HepG2 (cell line): ENCODE results near the gene ABCB11. TPM values are rescaled to one million over a fixed set of nuclear protein-coding genes. Genes with fewer than 3 reads are reported as not detected.

Source experiments
- ATAC-seq: fragments of 200-7000 bp; cut with Tn5 transposase; 3 replicates; pipeline ENCODE4 v1.9.1; 2020; ENCODE audit warnings: mild to moderate bottlenecking, moderate library complexity
- BruUV-seq: library from RNA; stranded (reverse); fragments of 400-500 nt; replicated peaks from 2 replicates; lab custom pipeline; 2021; lab: Mats Ljungman, UMichigan
- CTCF ChIA-PET: fragments of 300-600 bp; formaldehyde crosslinking; extraction: SDS; loops from one replicate; lab custom pipeline; 2021; ENCODE audit warnings: low total read pairs, inconsistent platforms, low intra/inter-chr PET ratio; lab: Yijun Ruan, JAX
- POLR2A ChIA-PET: fragments of 350-600 bp; sonication (Branson Sonifier 250); formaldehyde crosslinking; loops from one replicate; lab custom pipeline; 2020; ENCODE audit warnings: antibody characterized with exemption, inconsistent platforms; lab: Yijun Ruan, JAX
- DNase-seq: peaks from one replicate; pipeline ENCODE4 v3.0.0-alpha.2; 2015; ENCODE audit warnings: low spot score
- FAIRE-seq: peaks from 3 replicates; lab custom pipeline; 2011; peaks lifted over from hg19 to GRCh38; lab: Jason Lieb, UNC
- H2AFZ ChIP-seq: one replicate; pipeline ENCODE4 v1.6.1; 2011; ENCODE audit warnings: low read length, inconsistent platforms
- H3K27ac ChIP-seq: fragments of 300-600 bp; 3 replicates; pipeline ENCODE4 v1.8.0; 2011; ENCODE audit warnings: mixed run types, mild to moderate bottlenecking, mixed read lengths, low read length, inconsistent platforms; ENCODE audit not compliant: insufficient read depth; ENCODE audit errors: extremely low read length
- H3K27me3 ChIP-seq, 2 experiments: fragments of 200-600 bp in 1 of 2; 2 replicates in 1 of 2; 3 replicates in 1 of 2; pipeline versions ENCODE4 v1.6.0 to v1.8.0; 2011; ENCODE audit warnings: low read length in 2 of 2, mild to moderate bottlenecking in 2 of 2, moderate library complexity in 2 of 2, inconsistent platforms in 1 of 2; ENCODE audit not compliant: insufficient read depth in 2 of 2, control insufficient read depth in 1 of 2
- H3K36me3 ChIP-seq, 2 experiments: fragments of 200-600 bp in 1 of 2; replicated peaks in 1 of 2; 2 replicates in 1 of 2; 3 replicates in 1 of 2; pipeline versions ENCODE4 v1.5.1 to v1.8.0; 2011; ENCODE audit warnings: low read length in 2 of 2, inconsistent platforms in 1 of 2; ENCODE audit not compliant: insufficient read depth in 2 of 2, control insufficient read depth in 1 of 2
- H3K4me1 ChIP-seq: 2 replicates; pipeline ENCODE4 v1.5.1; 2012; ENCODE audit warnings: low read length, inconsistent platforms; ENCODE audit not compliant: insufficient read depth
- H3K4me2 ChIP-seq: 2 replicates; pipeline ENCODE4 v1.6.0; 2011; ENCODE audit warnings: low read depth, low read length, inconsistent platforms
- H3K4me3 ChIP-seq, 3 experiments: fragments of 200-600 bp in 1 of 3; sonication (generic), shearing (Covaris generic) in 1 of 3; replicated peaks in 1 of 3; 2 replicates each; pipeline ENCODE4 v1.5.1; 2011 to 2016; ENCODE audit warnings: low read length in 3 of 3, inconsistent platforms in 2 of 3, low read depth in 2 of 3, mild to moderate bottlenecking in 2 of 3, control low read depth in 1 of 3, mixed read lengths in 1 of 3; ENCODE audit not compliant: insufficient read depth in 1 of 3
- H3K79me2 ChIP-seq: one replicate; pipeline ENCODE4 v1.6.1; 2011; ENCODE audit warnings: low read length, inconsistent platforms; ENCODE audit not compliant: insufficient read depth
- H3K9ac ChIP-seq: 2 replicates; pipeline ENCODE4 v1.6.0; 2011; ENCODE audit warnings: mild to moderate bottlenecking, low read depth, low read length, inconsistent platforms; ENCODE audit not compliant: insufficient read depth
- H3K9me3 ChIP-seq: 2 replicates; pipeline ENCODE4 v1.5.1; 2012; ENCODE audit warnings: mild to moderate bottlenecking, low read length
- H4K20me1 ChIP-seq: 2 replicates; pipeline ENCODE4 v1.6.0; 2011; ENCODE audit warnings: inconsistent platforms, mild to moderate bottlenecking, low read length, moderate library complexity; ENCODE audit not compliant: insufficient read depth
- BRD4 ChIP-seq: sonication (generic); formaldehyde crosslinking; IDR thresholded peaks from 2 replicates; pipeline ENCODE4 v1.4.0; 2020; ENCODE audit warnings: missing genetic modification reagents
- CBX1 ChIP-seq: IDR thresholded peaks from one replicate; pipeline ENCODE4 v1.6.1; 2016; ENCODE audit warnings: antibody characterized with exemption, low read depth
- CC2D1A ChIP-seq: sonication (generic); formaldehyde crosslinking; IDR thresholded peaks from 2 replicates; pipeline ENCODE4 v1.8.1; 2023; ENCODE audit warnings: mild to moderate bottlenecking, missing genetic modification reagents
- HNRNPLL ChIP-seq: fragments of 200-400 bp; formaldehyde crosslinking; IDR thresholded peaks from 2 replicates; pipeline ENCODE4 v1.6.1; 2017; ENCODE audit warnings: mild to moderate bottlenecking, low read depth, low read length; ENCODE audit not compliant: poor library complexity, severe bottlenecking
- NCOA2 ChIP-seq: sonication (generic); formaldehyde crosslinking; IDR thresholded peaks from 2 replicates; pipeline ENCODE4 v1.8.0; 2022; ENCODE audit warnings: inconsistent platforms
- RAD21 ChIP-seq: fragments of 450-650 bp; formaldehyde crosslinking; IDR thresholded peaks from 2 replicates; pipeline ENCODE4 v1.5.0; 2020; ENCODE audit warnings: mild to moderate bottlenecking
- ZFYVE20 ChIP-seq: sonication (generic); formaldehyde crosslinking; IDR thresholded peaks from 2 replicates; pipeline ENCODE4 v1.8.0; 2023; ENCODE audit warnings: low read depth, mild to moderate bottlenecking, moderate library complexity, missing genetic modification reagents, borderline replicate concordance
- ZNF136 ChIP-seq: sonication (generic); formaldehyde crosslinking; IDR thresholded peaks from 2 replicates; pipeline ENCODE4 v1.8.1; 2022; ENCODE audit warnings: low read depth, mild to moderate bottlenecking, moderate library complexity, missing genetic modification reagents
- ZNF510 ChIP-seq: sonication (generic); formaldehyde crosslinking; IDR thresholded peaks from 2 replicates; pipeline ENCODE4 v1.4.0; 2020; ENCODE audit warnings: low read depth, mild to moderate bottlenecking, missing genetic modification reagents
- ZNF737 ChIP-seq: sonication (generic); formaldehyde crosslinking; IDR thresholded peaks from 2 replicates; pipeline ENCODE4 v1.5.0; 2020; ENCODE audit warnings: missing genetic modification reagents, mild to moderate bottlenecking, borderline replicate concordance
- WGBS: methylation state at CpG from one replicate; pipeline ENCODE4 v1.1.6; 2017; ENCODE audit warnings: low lambda C conversion rate; 5-methylcytosine and 5-hydroxymethylcytosine counted together
- in situ Hi-C: cut with HindIII; loops from 2 replicates; pipeline ENCODE4 v1.10.0; 2017; ENCODE audit warnings: low pct_unique_long_range_greater_than_20kb; ENCODE audit not compliant: extremely low pct_ligation_motif_present
- intact Hi-C: fragments of 100-400 bp; cut with micrococcal nuclease; formaldehyde crosslinking; loops from one replicate; pipeline ENCODE4 v1.10.0; 2022; ENCODE audit not compliant: unreplicated experiment
- polyA plus RNA-seq, 8 experiments: library from polyadenylated mRNA; depleted of rRNA in 3 of 8; stranded (reverse) in 7 of 8; unstranded in 1 of 8; fragments of >200 nt; fragmentation: Illumina TruSeq in 4 of 8; extraction: Trizol in 4 of 8; gene quantifications; 2 replicates each; pipeline versions ENCODE4 v1.2.1 to v1.2.3, GENCODE V29; 2011 to 2016; ENCODE audit warnings: low read depth in 4 of 8, missing spikeins in 1 of 8, mixed read lengths in 1 of 8; ENCODE audit not compliant: insufficient read depth in 1 of 8
- total RNA-seq, 5 experiments: library from RNA; depleted of rRNA; stranded (reverse); fragments of >200 nt; fragmentation: Illumina TruSeq; extraction: Trizol; gene quantifications; 2 replicates each; pipeline ENCODE4 v1.2.3, GENCODE V29; 2016; ENCODE audit warnings: low read depth in 1 of 5
- TF ChIP-seq, protein P1 (sequence below): sonication (generic); formaldehyde crosslinking; IDR thresholded peaks from 2 replicates; pipeline ENCODE4 v1.4.0; 2020; ENCODE audit warnings: mild to moderate bottlenecking, missing genetic modification reagents
- TF ChIP-seq, protein P2 (sequence below): sonication (generic); formaldehyde crosslinking; conservative IDR thresholded peaks from 2 replicates; pipeline ENCODE4 v1.8.0; 2022; ENCODE audit warnings: missing genetic modification reagents

ABCB11 gene
- total and polyA plus RNA-seq, 2 of the 13 experiments (the other 11 are each of a cell fraction or from before 2014, with no cell fraction given): not detected

DNA sequence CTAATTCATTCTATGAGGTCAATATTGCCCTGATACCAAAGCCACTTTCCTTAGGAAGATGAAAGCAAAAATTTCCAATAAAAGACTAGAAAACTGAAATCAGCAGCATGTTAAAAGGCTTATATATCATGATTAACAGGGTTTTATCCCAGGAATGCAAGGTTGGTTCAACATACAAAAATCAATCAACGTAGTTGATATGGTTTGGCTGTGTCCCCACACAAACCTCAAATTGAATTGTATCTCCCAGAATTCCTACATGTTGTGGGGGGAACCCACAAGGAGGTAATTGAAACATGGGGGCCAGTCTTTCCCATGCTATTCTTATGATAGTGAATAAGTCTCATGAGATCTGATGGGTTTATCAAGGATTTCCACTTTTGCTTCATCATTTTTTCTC lies 11.7 kb upstream of the ABCB11 start:
- POLR2A ChIA-PET: no interaction called here
- no peak overlapping the region for H3K4me2 ChIP-seq
- WGBS: 6% methylated on average over 1 of the region's 1 CpG
- in situ Hi-C loops: no loop called here
- no TSS peak for BruUV-seq
- DNase-seq: no peak
- no peaks in the 10 kb centered on the region for H3K27me3 ChIP-seq
- H3K36me3 ChIP-seq: no peaks in the 10 kb centered on the region
- intact Hi-C loops: no loop called here
- no peak overlapping the region for H2AFZ ChIP-seq
- no peak overlapping the region for H3K4me3 ChIP-seq
- H4K20me1 ChIP-seq: no peaks in the 10 kb centered on the region
- CTCF ChIA-PET: no interaction called here
- H3K79me2 ChIP-seq: no peaks in the 10 kb centered on the region
- H3K9me3 ChIP-seq: peaks cover 9% of the 10 kb centered on the region; the same call in 1 of the 2 replicates
- H3K4me1 ChIP-seq: no peaks in the 10 kb centered on the region
- no peak overlapping the region for H3K9ac ChIP-seq
- H3K27ac ChIP-seq: no peak overlapping the region
- TF ChIP-seq CBX1 (no peak), NCOA2 (no peak), ZNF136 (CRISPR knock-in tag) (no peak), BRD4 (CRISPR knock-in tag) (no peak), CC2D1A (CRISPR knock-in tag) (no peak), ZFYVE20 (CRISPR knock-in tag) (no peak), ZNF510 (CRISPR knock-in tag) (no peak), ZNF737 (no peak), RAD21 (no peak), HNRNPLL (no peak)
- TF ChIP-seq, protein P1, sequence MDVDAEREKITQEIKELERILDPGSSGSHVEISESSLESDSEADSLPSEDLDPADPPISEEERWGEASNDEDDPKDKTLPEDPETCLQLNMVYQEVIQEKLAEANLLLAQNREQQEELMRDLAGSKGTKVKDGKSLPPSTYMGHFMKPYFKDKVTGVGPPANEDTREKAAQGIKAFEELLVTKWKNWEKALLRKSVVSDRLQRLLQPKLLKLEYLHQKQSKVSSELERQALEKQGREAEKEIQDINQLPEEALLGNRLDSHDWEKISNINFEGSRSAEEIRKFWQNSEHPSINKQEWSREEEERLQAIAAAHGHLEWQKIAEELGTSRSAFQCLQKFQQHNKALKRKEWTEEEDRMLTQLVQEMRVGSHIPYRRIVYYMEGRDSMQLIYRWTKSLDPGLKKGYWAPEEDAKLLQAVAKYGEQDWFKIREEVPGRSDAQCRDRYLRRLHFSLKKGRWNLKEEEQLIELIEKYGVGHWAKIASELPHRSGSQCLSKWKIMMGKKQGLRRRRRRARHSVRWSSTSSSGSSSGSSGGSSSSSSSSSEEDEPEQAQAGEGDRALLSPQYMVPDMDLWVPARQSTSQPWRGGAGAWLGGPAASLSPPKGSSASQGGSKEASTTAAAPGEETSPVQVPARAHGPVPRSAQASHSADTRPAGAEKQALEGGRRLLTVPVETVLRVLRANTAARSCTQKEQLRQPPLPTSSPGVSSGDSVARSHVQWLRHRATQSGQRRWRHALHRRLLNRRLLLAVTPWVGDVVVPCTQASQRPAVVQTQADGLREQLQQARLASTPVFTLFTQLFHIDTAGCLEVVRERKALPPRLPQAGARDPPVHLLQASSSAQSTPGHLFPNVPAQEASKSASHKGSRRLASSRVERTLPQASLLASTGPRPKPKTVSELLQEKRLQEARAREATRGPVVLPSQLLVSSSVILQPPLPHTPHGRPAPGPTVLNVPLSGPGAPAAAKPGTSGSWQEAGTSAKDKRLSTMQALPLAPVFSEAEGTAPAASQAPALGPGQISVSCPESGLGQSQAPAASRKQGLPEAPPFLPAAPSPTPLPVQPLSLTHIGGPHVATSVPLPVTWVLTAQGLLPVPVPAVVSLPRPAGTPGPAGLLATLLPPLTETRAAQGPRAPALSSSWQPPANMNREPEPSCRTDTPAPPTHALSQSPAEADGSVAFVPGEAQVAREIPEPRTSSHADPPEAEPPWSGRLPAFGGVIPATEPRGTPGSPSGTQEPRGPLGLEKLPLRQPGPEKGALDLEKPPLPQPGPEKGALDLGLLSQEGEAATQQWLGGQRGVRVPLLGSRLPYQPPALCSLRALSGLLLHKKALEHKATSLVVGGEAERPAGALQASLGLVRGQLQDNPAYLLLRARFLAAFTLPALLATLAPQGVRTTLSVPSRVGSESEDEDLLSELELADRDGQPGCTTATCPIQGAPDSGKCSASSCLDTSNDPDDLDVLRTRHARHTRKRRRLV: no peak
- TF ChIP-seq, protein P2, sequence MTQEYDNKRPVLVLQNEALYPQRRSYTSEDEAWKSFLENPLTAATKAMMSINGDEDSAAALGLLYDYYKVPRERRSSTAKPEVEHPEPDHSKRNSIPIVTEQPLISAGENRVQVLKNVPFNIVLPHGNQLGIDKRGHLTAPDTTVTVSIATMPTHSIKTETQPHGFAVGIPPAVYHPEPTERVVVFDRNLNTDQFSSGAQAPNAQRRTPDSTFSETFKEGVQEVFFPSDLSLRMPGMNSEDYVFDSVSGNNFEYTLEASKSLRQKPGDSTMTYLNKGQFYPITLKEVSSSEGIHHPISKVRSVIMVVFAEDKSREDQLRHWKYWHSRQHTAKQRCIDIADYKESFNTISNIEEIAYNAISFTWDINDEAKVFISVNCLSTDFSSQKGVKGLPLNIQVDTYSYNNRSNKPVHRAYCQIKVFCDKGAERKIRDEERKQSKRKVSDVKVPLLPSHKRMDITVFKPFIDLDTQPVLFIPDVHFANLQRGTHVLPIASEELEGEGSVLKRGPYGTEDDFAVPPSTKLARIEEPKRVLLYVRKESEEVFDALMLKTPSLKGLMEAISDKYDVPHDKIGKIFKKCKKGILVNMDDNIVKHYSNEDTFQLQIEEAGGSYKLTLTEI (CRISPR knock-in tag): no peak
- no peak for FAIRE-seq
- no peak for ATAC-seq
